ENCODE results near the gene ATP10A. TPM values are rescaled to one million over a fixed set of nuclear protein-coding genes. Genes with fewer than 3 reads are reported as not detected.

Gene ATP10A
- total RNA-seq, 1 experiment from 2014 or later, result 2.1 TPM

DNA sequence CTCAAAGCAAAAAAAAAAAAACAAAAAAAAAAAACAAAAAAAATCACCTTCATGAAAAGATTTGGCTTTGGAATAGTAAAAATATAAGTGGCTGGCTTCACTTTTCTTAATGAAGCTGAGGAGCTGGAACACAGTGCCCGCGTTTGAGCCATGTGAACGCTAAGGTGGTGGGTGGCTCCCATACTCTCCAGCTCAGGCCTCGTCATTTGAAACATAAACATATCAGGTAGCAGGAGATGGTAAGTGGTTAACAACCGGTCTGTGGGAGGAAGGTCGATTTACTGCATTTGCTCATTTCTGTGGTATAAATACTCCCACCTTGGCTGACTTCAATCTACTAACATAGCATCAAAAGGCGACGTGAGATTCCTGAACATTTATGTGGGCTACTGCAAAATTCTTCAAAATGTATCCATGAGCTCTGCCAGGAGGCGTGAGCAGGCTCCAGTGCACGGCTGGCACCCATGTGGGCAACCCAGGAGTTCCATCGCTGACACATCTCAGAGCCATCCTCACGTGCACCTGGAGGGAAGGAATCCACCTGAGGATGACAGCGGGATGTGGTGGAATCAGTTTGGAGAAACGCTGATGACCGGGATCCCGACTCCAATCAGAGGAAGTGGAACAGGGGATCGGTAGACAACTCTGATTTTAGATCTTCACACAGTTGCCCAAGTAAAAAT is 157.6 kb downstream of the ATP10A start (continued):
- TF ChIP-seq, protein P1, sequence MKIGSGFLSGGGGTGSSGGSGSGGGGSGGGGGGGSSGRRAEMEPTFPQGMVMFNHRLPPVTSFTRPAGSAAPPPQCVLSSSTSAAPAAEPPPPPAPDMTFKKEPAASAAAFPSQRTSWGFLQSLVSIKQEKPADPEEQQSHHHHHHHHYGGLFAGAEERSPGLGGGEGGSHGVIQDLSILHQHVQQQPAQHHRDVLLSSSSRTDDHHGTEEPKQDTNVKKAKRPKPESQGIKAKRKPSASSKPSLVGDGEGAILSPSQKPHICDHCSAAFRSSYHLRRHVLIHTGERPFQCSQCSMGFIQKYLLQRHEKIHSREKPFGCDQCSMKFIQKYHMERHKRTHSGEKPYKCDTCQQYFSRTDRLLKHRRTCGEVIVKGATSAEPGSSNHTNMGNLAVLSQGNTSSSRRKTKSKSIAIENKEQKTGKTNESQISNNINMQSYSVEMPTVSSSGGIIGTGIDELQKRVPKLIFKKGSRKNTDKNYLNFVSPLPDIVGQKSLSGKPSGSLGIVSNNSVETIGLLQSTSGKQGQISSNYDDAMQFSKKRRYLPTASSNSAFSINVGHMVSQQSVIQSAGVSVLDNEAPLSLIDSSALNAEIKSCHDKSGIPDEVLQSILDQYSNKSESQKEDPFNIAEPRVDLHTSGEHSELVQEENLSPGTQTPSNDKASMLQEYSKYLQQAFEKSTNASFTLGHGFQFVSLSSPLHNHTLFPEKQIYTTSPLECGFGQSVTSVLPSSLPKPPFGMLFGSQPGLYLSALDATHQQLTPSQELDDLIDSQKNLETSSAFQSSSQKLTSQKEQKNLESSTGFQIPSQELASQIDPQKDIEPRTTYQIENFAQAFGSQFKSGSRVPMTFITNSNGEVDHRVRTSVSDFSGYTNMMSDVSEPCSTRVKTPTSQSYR (CRISPR knock-in tag; IDR thresholded peaks at IDR 0.05), result no peak
- TF ChIP-seq TP53 (CRISPR knock-in tag; IDR thresholded peaks at IDR 0.05), result no peak
- no peak for TF ChIP-seq EMX1 (CRISPR knock-in tag; IDR thresholded peaks at IDR 0.05)
- no peak for TF ChIP-seq MXD4 (CRISPR knock-in tag; IDR thresholded peaks at IDR 0.05; ENCODE audit: borderline replicate concordance)
- TF ChIP-seq, protein P2, sequence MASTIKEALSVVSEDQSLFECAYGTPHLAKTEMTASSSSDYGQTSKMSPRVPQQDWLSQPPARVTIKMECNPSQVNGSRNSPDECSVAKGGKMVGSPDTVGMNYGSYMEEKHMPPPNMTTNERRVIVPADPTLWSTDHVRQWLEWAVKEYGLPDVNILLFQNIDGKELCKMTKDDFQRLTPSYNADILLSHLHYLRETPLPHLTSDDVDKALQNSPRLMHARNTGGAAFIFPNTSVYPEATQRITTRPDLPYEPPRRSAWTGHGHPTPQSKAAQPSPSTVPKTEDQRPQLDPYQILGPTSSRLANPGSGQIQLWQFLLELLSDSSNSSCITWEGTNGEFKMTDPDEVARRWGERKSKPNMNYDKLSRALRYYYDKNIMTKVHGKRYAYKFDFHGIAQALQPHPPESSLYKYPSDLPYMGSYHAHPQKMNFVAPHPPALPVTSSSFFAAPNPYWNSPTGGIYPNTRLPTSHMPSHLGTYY (CRISPR knock-in tag; IDR thresholded peaks at IDR 0.05), result no peak
- TF ChIP-seq, protein P3, sequence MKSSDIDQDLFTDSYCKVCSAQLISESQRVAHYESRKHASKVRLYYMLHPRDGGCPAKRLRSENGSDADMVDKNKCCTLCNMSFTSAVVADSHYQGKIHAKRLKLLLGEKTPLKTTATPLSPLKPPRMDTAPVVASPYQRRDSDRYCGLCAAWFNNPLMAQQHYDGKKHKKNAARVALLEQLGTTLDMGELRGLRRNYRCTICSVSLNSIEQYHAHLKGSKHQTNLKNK (CRISPR knock-in tag; IDR thresholded peaks at IDR 0.05), result no peak
- no peak for TF ChIP-seq ATF3 (CRISPR knock-in tag; conservative IDR thresholded peaks at IDR 0.05)
- TF ChIP-seq MAX (CRISPR knock-in tag; IDR thresholded peaks at IDR 0.05), result no peak
- TF ChIP-seq, protein P4, sequence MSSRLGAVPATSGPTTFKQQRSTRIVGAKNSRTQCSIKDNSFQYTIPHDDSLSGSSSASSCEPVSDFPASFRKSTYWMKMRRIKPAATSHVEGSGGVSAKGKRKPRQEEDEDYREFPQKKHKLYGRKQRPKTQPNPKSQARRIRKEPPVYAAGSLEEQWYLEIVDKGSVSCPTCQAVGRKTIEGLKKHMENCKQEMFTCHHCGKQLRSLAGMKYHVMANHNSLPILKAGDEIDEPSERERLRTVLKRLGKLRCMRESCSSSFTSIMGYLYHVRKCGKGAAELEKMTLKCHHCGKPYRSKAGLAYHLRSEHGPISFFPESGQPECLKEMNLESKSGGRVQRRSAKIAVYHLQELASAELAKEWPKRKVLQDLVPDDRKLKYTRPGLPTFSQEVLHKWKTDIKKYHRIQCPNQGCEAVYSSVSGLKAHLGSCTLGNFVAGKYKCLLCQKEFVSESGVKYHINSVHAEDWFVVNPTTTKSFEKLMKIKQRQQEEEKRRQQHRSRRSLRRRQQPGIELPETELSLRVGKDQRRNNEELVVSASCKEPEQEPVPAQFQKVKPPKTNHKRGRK (CRISPR knock-in tag; IDR thresholded peaks at IDR 0.05; ENCODE audit: borderline replicate concordance), result no peak
- no peak for TF ChIP-seq NR2C2 (CRISPR knock-in tag; IDR thresholded peaks at IDR 0.05)
- no peak for TF ChIP-seq OVOL2 (CRISPR knock-in tag; IDR thresholded peaks at IDR 0.05; ENCODE audit: borderline replicate concordance)
- no peak for TF ChIP-seq NR1H2 (CRISPR knock-in tag; IDR thresholded peaks at IDR 0.05)

GRCh38 chr15:25703726-25704125 is 159.4 kb downstream of the ATP10A start:
- Mint-ChIP-seq H3K27me3 (ENCODE audit: low read depth) (no peaks in the 10 kb centered on the region), H3K9me3 (no peaks in the 10 kb centered on the region), H3K4me1 (peaks cover 6% of the 10 kb centered on the region; the same call in 1 of the 2 replicates), H3K36me3 (no peaks in the 10 kb centered on the region), H3K4me3 (no peak overlapping the region), H3K27ac (no peak overlapping the region)
- POLR2A ChIA-PET, result no interaction called here
- CTCF ChIA-PET, result interaction anchor here (1.0 kb wide), 1 partner anchor 14 kb away, joined by 3 read pairs; no protein-coding TSS in a partner anchor
- DNase-seq (ENCODE audit: low spot score), result no peak
- no peak for ATAC-seq
- TF ChIP-seq, protein P4 (CRISPR knock-in tag; IDR thresholded peaks at IDR 0.05; ENCODE audit: borderline replicate concordance), result no peak
- TF ChIP-seq NFATC4 (CRISPR knock-in tag; IDR thresholded peaks at IDR 0.05), result no peak
- TF ChIP-seq CBFB (CRISPR knock-in tag; IDR thresholded peaks at IDR 0.05; ENCODE audit: low read depth), result no peak
- TF ChIP-seq GRHL2 (CRISPR knock-in tag; IDR thresholded peaks at IDR 0.05; ENCODE audit: insufficient replicate concordance, severe bottlenecking), result no peak
- TF ChIP-seq NFE2L1 (CRISPR knock-in tag; IDR thresholded peaks at IDR 0.05), result no peak
- TF ChIP-seq, protein P5, sequence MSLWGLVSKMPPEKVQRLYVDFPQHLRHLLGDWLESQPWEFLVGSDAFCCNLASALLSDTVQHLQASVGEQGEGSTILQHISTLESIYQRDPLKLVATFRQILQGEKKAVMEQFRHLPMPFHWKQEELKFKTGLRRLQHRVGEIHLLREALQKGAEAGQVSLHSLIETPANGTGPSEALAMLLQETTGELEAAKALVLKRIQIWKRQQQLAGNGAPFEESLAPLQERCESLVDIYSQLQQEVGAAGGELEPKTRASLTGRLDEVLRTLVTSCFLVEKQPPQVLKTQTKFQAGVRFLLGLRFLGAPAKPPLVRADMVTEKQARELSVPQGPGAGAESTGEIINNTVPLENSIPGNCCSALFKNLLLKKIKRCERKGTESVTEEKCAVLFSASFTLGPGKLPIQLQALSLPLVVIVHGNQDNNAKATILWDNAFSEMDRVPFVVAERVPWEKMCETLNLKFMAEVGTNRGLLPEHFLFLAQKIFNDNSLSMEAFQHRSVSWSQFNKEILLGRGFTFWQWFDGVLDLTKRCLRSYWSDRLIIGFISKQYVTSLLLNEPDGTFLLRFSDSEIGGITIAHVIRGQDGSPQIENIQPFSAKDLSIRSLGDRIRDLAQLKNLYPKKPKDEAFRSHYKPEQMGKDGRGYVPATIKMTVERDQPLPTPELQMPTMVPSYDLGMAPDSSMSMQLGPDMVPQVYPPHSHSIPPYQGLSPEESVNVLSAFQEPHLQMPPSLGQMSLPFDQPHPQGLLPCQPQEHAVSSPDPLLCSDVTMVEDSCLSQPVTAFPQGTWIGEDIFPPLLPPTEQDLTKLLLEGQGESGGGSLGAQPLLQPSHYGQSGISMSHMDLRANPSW (CRISPR knock-in tag; conservative IDR thresholded peaks at IDR 0.05; ENCODE audit: low read depth), result no peak
- no peak for TF ChIP-seq RELA (CRISPR knock-in tag; IDR thresholded peaks at IDR 0.05; ENCODE audit: borderline replicate concordance)
- no peak for TF ChIP-seq FOXP1 (CRISPR knock-in tag; IDR thresholded peaks at IDR 0.05; ENCODE audit: borderline replicate concordance)
- TF ChIP-seq CREM (CRISPR knock-in tag; IDR thresholded peaks at IDR 0.05), result no peak
- TF ChIP-seq TEAD1 (CRISPR knock-in tag; IDR thresholded peaks at IDR 0.05), result no peak
- TF ChIP-seq, protein P6, sequence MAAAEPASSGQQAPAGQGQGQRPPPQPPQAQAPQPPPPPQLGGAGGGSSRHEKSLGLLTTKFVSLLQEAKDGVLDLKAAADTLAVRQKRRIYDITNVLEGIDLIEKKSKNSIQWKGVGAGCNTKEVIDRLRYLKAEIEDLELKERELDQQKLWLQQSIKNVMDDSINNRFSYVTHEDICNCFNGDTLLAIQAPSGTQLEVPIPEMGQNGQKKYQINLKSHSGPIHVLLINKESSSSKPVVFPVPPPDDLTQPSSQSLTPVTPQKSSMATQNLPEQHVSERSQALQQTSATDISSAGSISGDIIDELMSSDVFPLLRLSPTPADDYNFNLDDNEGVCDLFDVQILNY (CRISPR knock-in tag; IDR thresholded peaks at IDR 0.05), result no peak
- no peak for TF ChIP-seq ZNF317 (CRISPR knock-in tag; IDR thresholded peaks at IDR 0.05; ENCODE audit: borderline replicate concordance, low read depth)
- TF ChIP-seq OVOL2 (CRISPR knock-in tag; IDR thresholded peaks at IDR 0.05; ENCODE audit: borderline replicate concordance), result no peak
- TF ChIP-seq ETV6 (CRISPR knock-in tag; IDR thresholded peaks at IDR 0.05), result no peak

Data from WTC11 (cell line).